Uterine smooth muscle cell (primary cell): ENCODE results near the gene PNMA8C. TPM values are rescaled to one million over a fixed set of nuclear protein-coding genes. Genes with fewer than 3 reads are reported as not detected.

Experiments
- total RNA-seq: library from RNA; depleted of rRNA; stranded (reverse); fragments of >200 nt; gene quantifications from 2 replicates; pipeline ENCODE4 v1.2.3, GENCODE V29; 2014

The PNMA8C gene
- total RNA-seq = 0.25 and 0.33 TPM in 2 replicates

GRCh38 chr19:46428239-46429135, at the start of gene PNMA8C:
TSS of gene PNMA8C (minus strand) at chr19:46428936. CDS start at chr19:46428359, 577 bp downstream.

GRCh38 chr19:46471116-46471733, 42.5 kb upstream of the PNMA8C start, which contains the start of gene PNMA8A:
TSS of gene PNMA8A (minus strand) at chr19:46471563. CDS start at chr19:46471035, 528 bp downstream.

GRCh38 chr19:46413262-46414031, 15.3 kb downstream of the PNMA8C start, which contains the start of gene CCDC8:
TSS of gene CCDC8 (minus strand) at chr19:46413564. CDS start at chr19:46412810, 754 bp downstream.

Other genes starting within 250 kb of the PNMA8C start
- not detected in 2 replicates for gene IGFL1, start 199.2 kb downstream of the PNMA8C start, total RNA-seq
- gene HIF3A, start 131.9 kb downstream of the PNMA8C start, total RNA-seq = 0.75 and 8.7 TPM in 2 replicates
- gene PPP5C, start 81.8 kb downstream of the PNMA8C start, total RNA-seq = 48.6 and 87.5 TPM in 2 replicates
- gene CCDC8, start 15.4 kb downstream of the PNMA8C start, total RNA-seq = 30.4 and 37.2 TPM in 2 replicates
- gene PNMA8A, start 42.6 kb upstream of the PNMA8C start, total RNA-seq = 4.3 and 13.0 TPM in 2 replicates
- 0.44 and 1.00 TPM in 2 replicates for gene PNMA8B, start 66.9 kb upstream of the PNMA8C start, total RNA-seq
- 257 and 324 TPM in 2 replicates for gene CALM3, start 172.4 kb upstream of the PNMA8C start, total RNA-seq
- 3.7 and 6.2 TPM in 2 replicates for gene PTGIR, start 196.2 kb upstream of the PNMA8C start, total RNA-seq
- gene GNG8, start 207.3 kb upstream of the PNMA8C start, total RNA-seq = not detected in 2 replicates
- 6.2 and 8.0 TPM in 2 replicates for gene DACT3, start 232.2 kb upstream of the PNMA8C start, total RNA-seq